NT2/D1 (cell line): ENCODE measurements around the gene ESRRG.

Experiments used
- DNase-seq: peaks from one replicate; pipeline ENCODE4 v3.0.0-alpha.2; 2011; ENCODE audit warnings: low read depth, low spot score
- H3K27me3 ChIP-seq: 2 replicates; pipeline ENCODE4 v1.6.0; 2011; ENCODE audit warnings: mild to moderate bottlenecking; ENCODE audit not compliant: insufficient read length, insufficient read depth
- H3K36me3 ChIP-seq: 2 replicates; pipeline ENCODE4 v1.6.1; 2011; ENCODE audit warnings: mild to moderate bottlenecking, low read length, mixed read lengths; ENCODE audit not compliant: insufficient read depth, insufficient read length
- H3K4me1 ChIP-seq: 2 replicates; pipeline ENCODE4 v1.5.1; 2011; ENCODE audit not compliant: insufficient read depth, insufficient read length
- H3K4me3 ChIP-seq: 2 replicates; pipeline ENCODE4 v1.5.1; 2011; ENCODE audit warnings: low read depth; ENCODE audit not compliant: insufficient read length
- H3K9ac ChIP-seq: 2 replicates; pipeline ENCODE4 v1.6.0; 2011; ENCODE audit warnings: low read depth; ENCODE audit not compliant: insufficient read length
- H3K9me3 ChIP-seq: 2 replicates; pipeline ENCODE4 v1.5.1; 2011; ENCODE audit warnings: mild to moderate bottlenecking, low read length; ENCODE audit not compliant: insufficient read depth
- SUZ12 ChIP-seq: IDR thresholded peaks from 2 replicates; pipeline ENCODE4 v1.6.1; 2011; ENCODE audit not compliant: insufficient read length, insufficient read depth; ENCODE audit errors: extremely low read depth
- YY1 ChIP-seq: IDR thresholded peaks from 2 replicates; pipeline ENCODE4 v1.6.1; 2011; ENCODE audit not compliant: insufficient read length, insufficient read depth
- ZNF274 ChIP-seq: IDR thresholded peaks from 2 replicates; pipeline ENCODE4 v1.6.1; 2011; ENCODE audit warnings: mild to moderate bottlenecking, low read depth, low read length

The ESRRG gene

DNA sequence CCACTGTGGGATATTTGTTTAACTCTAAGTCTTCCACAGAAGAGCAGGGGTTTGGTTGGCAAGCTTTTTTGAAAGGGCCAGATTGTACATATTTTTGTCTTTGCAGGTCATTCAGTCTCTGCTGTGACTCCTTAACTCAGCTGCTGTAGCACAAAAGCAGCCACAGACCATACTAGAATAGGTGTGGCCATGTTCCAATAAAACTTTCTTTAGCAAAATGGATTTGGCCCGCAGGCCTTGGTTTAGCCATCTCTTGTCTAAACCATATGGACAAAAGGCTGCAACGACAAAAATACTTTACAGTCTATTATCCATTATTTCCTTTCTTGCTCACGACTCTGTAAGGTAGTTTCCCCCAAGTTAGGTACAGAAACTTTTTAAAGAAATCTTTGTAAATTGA is 60.5 kb downstream of the ESRRG start:
- Histone ChIP-seq H3K27me3 (no peaks in the 10 kb centered on the region), H3K9me3 (no peaks in the 10 kb centered on the region), H3K4me1 (no peaks in the 10 kb centered on the region), H3K4me3 (no peak overlapping the region), H3K36me3 (no peaks in the 10 kb centered on the region), H3K9ac (no peak overlapping the region)
- TF ChIP-seq YY1 (no peak), ZNF274 (no peak), SUZ12 (no peak)
- no peak for DNase-seq

DNA sequence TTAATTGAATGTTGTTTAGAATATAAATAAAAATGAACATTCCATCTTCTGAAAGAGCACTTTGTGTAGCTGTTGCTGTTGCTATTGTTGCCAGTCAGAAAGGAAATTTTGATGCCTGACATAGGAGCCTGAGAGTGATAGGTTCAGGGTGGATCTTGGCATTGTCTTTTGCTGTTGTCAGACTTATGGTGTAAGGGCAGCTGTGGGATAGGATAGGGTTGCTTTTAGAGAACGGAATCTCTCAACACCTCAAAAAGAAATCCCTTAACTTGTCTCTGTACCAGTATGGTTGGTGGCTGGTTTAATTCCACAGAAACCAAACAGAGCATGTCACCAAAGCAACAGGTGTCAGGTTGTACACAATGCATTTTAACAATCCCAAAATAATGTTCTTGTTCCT is 62.7 kb downstream of the ESRRG start:
- TF ChIP-seq SUZ12 (no peak), YY1 (no peak), ZNF274 (no peak)
- no peak for DNase-seq

DNA sequence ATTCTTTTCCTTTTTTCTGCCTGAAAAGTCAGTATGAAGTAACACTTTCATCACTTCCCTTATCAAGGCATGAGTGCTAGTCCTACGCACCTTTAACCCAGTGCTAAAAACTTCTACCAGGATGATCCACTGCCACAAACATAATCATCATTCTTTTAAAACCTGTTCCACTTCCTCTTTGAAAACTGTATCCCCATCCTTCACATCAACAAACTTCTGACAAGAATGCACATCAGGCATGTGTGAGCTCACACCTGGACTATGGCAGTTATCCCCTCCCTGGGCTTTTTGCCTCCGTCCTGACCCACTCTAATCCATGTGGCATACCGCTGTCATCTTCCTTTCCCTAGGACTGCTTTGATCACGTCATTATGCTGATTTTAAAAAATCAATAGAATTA is 70.2 kb downstream of the ESRRG start:
- no peaks in the 10 kb centered on the region for H3K36me3 ChIP-seq
- no peaks in the 10 kb centered on the region for H3K27me3 ChIP-seq
- TF ChIP-seq YY1 (no peak), SUZ12 (no peak), ZNF274 (no peak)
- H3K9ac ChIP-seq: no peak overlapping the region
- no peaks in the 10 kb centered on the region for H3K4me1 ChIP-seq
- no peak for DNase-seq
- no peaks in the 10 kb centered on the region for H3K9me3 ChIP-seq
- no peak overlapping the region for H3K4me3 ChIP-seq

More for the DNA sequence above, 62.7 kb downstream of the ESRRG start:
- H3K4me3 ChIP-seq: no peak overlapping the region
- H3K27me3 ChIP-seq: no peaks in the 10 kb centered on the region
- no peaks in the 10 kb centered on the region for H3K4me1 ChIP-seq
- H3K9ac ChIP-seq: no peak overlapping the region
- no peaks in the 10 kb centered on the region for H3K9me3 ChIP-seq
- no peaks in the 10 kb centered on the region for H3K36me3 ChIP-seq

GRCh38 chr1:216651826-216652418 is 71.3 kb downstream of the ESRRG start:
- Histone ChIP-seq H3K9ac (no peak overlapping the region), H3K4me3 (no peak overlapping the region), H3K4me1 (no peaks in the 10 kb centered on the region), H3K36me3 (no peaks in the 10 kb centered on the region), H3K27me3 (no peaks in the 10 kb centered on the region), H3K9me3 (no peaks in the 10 kb centered on the region)
- DNase-seq: no peak
- TF ChIP-seq ZNF274: no peak
- TF ChIP-seq SUZ12: no peak
- no peak for TF ChIP-seq YY1

DNA sequence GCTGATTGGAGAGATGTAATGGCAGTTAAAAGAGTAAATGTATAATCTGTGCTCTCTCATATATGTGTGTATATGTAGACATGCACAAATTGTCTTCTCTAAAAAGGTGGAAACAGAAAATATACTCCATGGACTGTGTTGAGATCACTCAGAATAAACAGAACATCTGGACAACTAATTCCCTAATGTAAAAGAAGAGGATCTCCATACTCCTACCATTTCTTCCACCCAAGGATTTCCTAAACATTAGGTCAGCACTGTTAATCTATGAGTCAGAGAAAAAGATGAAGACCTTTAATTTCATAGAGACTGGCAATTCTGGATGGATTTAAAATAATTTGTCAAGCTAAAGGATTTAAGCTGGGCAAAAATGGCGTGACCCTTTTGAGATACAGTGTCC is 80.1 kb downstream of the ESRRG start:
- DNase-seq: no peak
- H3K9me3 ChIP-seq: no peaks in the 10 kb centered on the region
- H3K27me3 ChIP-seq: no peaks in the 10 kb centered on the region
- no peak for TF ChIP-seq YY1
- no peak for TF ChIP-seq SUZ12
- no peak overlapping the region for H3K9ac ChIP-seq
- H3K4me1 ChIP-seq: no peaks in the 10 kb centered on the region
- no peaks in the 10 kb centered on the region for H3K36me3 ChIP-seq
- H3K4me3 ChIP-seq: no peak overlapping the region

DNA sequence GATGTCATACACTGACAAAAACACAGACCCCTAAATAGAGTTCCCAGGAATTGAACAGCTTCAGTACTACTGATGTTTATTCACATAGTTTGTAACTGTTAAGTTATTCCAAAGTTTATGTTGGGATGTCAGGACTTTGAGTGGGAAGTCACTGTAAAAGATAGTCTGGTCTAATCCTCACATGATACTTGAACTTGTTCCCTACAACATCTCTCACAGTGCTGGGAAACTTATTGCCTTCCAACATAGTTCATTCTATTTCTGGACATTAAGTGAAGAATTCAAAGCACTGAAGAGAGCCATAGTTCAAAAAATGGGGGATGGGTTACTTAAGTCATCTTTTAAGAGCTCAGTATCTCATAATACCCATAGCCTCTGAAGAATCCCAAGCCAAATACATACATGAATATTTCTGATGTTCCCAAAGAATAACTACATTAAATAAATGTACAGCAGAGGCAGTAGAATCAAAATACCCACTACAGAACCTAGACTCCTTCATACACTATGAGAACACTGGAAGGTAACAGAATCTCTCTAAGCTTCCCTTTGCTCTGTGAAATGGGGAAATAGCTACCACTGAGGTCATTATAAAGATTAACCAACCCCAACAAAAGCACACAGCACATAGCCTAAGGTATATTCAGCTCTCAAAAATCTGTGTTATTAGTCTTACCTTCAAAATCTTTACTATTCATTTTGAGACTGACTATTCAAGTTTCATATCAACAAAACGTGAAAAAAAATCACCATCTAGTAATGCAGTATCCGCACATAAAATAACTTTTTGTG is 81.4 kb downstream of the ESRRG start:
- no peaks in the 10 kb centered on the region; the same call in 1 of the 2 replicates for H3K9me3 ChIP-seq
- DNase-seq: no peak
- H3K4me1 ChIP-seq: no peaks in the 10 kb centered on the region
- H3K27me3 ChIP-seq: no peaks in the 10 kb centered on the region
- H3K36me3 ChIP-seq: no peaks in the 10 kb centered on the region
- no peak overlapping the region for H3K9ac ChIP-seq
- H3K4me3 ChIP-seq: no peak overlapping the region
- TF ChIP-seq ZNF274 (no peak), YY1 (no peak), SUZ12 (no peak)

GRCh38 chr1:216640100-216640499 is 83.1 kb downstream of the ESRRG start:
- H3K27me3 ChIP-seq: no peaks in the 10 kb centered on the region
- H3K4me1 ChIP-seq: no peaks in the 10 kb centered on the region
- H3K9ac ChIP-seq: no peak overlapping the region
- H3K9me3 ChIP-seq: no peaks in the 10 kb centered on the region; the same call in 1 of the 2 replicates
- H3K4me3 ChIP-seq: no peak overlapping the region
- no peaks in the 10 kb centered on the region for H3K36me3 ChIP-seq
- DNase-seq: no peak
- TF ChIP-seq ZNF274 (no peak), SUZ12 (no peak), YY1 (no peak)
